Measurements from ENCODE around the gene DNAAF5. TPM values are rescaled to one million over a fixed set of nuclear protein-coding genes. Genes with fewer than 3 reads are reported as not detected.

The DNAAF5 gene
- total RNA-seq, 2 donors from 2014 or later: 17.9 to 46.5 TPM

DNA sequence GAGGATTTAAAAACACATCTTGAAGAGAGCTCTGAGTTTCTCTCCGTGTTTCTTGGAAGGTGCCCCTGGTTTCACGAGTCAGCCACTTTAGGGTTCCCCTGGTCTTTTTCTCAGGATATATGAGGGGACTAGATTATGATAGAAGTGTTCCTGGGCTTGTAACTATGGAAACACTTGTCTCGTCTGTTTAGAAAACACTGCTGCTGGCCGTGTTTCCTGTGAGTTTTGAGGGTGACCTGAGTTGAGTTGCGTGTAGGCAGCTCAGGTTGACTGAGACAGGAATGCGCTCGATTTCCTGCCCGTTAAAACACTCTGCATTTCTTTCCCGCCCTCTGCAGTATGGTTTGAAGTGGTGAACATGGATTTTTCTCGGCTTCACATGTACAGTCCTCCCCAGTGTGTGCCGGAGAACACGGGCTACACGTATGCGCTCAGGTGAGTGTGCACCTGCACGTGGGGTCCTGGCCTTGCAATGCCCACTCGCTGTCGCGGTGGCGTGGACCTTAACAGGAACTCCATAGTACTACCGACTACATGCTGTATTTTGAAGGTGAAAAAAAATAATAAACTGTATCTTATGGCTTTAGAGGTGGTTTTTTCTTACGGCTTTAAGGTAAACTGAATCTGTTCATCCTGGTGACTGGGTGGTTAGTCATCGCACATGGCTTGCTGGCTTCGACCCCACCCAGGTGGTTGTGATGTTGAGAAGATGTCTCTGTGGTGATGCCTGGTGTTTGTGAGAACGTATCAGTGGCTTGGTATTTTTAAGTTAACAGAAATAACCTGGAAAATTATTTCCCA lies 105.9 kb downstream of the DNAAF5 start, which contains the start of gene SUN1:
Gene SUN1 (plus strand): TSS at position 310 of the 801 bp plus-strand sequence. CDS start 49 bp downstream, at position 359.
- peak; percentile 64 for ATAC-seq
- intact Hi-C loops (cut with DNase I): no loop called here
- TF ChIP-seq POLR2A (IDR thresholded peaks at IDR 0.05): no peak
- TF ChIP-seq, protein P1, sequence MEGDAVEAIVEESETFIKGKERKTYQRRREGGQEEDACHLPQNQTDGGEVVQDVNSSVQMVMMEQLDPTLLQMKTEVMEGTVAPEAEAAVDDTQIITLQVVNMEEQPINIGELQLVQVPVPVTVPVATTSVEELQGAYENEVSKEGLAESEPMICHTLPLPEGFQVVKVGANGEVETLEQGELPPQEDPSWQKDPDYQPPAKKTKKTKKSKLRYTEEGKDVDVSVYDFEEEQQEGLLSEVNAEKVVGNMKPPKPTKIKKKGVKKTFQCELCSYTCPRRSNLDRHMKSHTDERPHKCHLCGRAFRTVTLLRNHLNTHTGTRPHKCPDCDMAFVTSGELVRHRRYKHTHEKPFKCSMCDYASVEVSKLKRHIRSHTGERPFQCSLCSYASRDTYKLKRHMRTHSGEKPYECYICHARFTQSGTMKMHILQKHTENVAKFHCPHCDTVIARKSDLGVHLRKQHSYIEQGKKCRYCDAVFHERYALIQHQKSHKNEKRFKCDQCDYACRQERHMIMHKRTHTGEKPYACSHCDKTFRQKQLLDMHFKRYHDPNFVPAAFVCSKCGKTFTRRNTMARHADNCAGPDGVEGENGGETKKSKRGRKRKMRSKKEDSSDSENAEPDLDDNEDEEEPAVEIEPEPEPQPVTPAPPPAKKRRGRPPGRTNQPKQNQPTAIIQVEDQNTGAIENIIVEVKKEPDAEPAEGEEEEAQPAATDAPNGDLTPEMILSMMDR (IDR thresholded peaks at IDR 0.05): peak in 1 of 7 experiments; percentile 9
- peaks cover 38% of the 10 kb centered on the region for H3K4me1 ChIP-seq
- no peaks in the 10 kb centered on the region for H3K36me3 ChIP-seq (replicated peaks in 1 of 2; ENCODE audit: insufficient read depth in 1 of 2, low read depth in 2 of 2)
- peak; percentile 39 to 67 (median 50) for DNase-seq
- no peaks in the 10 kb centered on the region for H3K27me3 ChIP-seq
- 64 to 69% methylated on average over 24 of the region's 24 CpGs for WGBS, 2 donors
- H3K4me3 ChIP-seq: no peak within 1 kb of the TSS
- no peaks in the 10 kb centered on the region for H3K9me3 ChIP-seq
- peak within 1 kb of the TSS; percentile 77 to 92 (median 83) for H3K27ac ChIP-seq

DNA sequence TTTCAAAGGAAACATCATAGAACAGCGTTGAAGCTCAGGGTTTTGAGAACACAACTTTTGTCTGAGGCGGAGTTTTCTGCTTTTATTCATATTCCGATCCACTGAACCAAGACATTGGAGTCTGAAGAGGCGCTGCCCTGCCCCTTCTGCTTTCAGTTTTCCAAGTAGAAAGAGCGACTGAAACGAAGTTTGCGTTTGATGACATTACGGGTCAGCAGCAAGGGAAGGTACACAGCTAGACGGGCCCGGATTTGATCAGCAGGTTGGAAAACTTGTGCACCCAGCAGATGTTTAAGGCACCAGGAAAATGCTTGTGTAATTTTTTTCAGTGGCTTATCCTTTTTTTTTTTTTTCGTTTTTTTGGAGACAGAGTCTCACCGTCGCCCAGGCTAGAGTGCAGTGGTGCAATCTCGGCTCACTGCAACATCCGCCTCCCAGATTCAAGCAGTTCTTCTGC lies 106.5 kb downstream of the DNAAF5 start:
- Histone ChIP-seq H3K27ac (peak overlapping the region; percentile 77 to 92 (median 83)), H3K36me3 (replicated peaks in 1 of 2; ENCODE audit: insufficient read depth in 1 of 2, low read depth in 2 of 2) (no peaks in the 10 kb centered on the region), H3K4me3 (no peak overlapping the region), H3K4me1 (peaks cover 38% of the 10 kb centered on the region), H3K9me3 (no peaks in the 10 kb centered on the region), H3K27me3 (no peaks in the 10 kb centered on the region)
- WGBS, 2 donors: 88 to 95% methylated on average over 15 of the region's 15 CpGs
- TF ChIP-seq, protein P1 (IDR thresholded peaks at IDR 0.05): no peak
- no peak for TF ChIP-seq POLR2A (IDR thresholded peaks at IDR 0.05)
- intact Hi-C loops (cut with DNase I): no loop called here
- ATAC-seq (no peak), DNase-seq (no peak)

DNA sequence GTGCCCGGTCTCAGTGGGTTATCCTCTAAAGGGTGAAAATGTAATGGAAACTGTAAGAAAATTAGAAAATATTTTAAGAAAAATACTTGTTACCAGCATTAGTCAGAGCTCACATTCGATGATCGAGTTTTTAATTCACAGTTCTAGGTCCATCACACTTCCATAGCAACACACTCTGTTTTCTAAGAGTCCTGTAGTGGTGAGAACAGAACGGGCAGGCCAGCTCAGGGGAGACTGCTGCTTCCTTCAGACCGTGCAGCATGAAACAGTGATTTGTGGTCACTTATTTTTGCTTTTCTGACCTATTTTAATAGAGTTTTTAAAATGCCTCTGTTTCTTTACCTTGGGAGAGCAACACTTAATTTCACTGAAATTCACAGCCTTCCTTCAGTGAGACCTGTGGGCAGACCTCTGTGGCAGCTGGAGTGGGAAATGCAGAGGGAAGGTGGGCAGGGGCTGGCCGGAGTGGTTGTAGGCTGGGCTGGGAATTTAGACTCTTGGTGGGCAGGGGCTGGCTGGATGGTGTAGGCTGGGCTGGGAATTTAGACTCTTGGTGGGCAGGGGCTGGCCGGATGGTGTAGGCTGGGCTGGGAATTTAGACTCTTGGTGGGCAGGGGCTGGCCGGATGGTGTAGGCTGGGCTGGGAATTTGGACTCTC lies 107.2 kb downstream of the DNAAF5 start:
- Histone ChIP-seq H3K4me3 (no peak overlapping the region), H3K27ac (peak overlapping the region in 3 of 4 donors; percentile 42 to 92 (median 84)), H3K9me3 (no peaks in the 10 kb centered on the region), H3K27me3 (no peaks in the 10 kb centered on the region), H3K4me1 (peaks cover 38% of the 10 kb centered on the region), H3K36me3 (replicated peaks in 1 of 2; ENCODE audit: insufficient read depth in 1 of 2, low read depth in 2 of 2) (peaks cover 0 to 2% of the 10 kb centered on the region in 2 donors)
- ATAC-seq (no peak), DNase-seq (no peak)
- WGBS, 2 donors: 88 to 89% methylated on average over 8 of the region's 8 CpGs
- intact Hi-C loops (cut with DNase I): no loop called here
- no peak for TF ChIP-seq POLR2A (IDR thresholded peaks at IDR 0.05)
- TF ChIP-seq, protein P1 (IDR thresholded peaks at IDR 0.05): no peak

DNA sequence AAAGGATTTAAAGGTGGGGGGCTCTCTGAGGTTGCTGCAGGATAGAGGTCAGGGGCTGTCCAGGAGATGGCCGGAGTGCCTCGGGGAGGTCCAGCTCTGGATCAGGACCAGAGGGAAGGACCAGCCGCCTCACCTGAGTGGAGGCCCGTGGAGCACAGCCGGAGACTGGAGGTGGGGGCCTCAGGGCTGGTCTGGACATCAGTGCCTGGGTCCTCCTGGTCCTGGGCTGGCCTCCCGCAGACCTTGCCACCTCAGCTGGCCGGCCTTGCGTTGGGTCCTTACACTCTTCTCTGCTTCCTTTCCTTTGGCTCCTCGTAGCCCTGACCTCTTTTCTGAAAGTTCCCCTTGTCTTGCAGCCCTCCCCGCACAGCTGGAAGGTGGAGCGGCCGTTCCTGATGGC lies 107.8 kb downstream of the DNAAF5 start:
- WGBS, 2 donors: 91 to 93% methylated on average over 7 to 12 of the region's 12 CpGs
- no peak for TF ChIP-seq POLR2A (IDR thresholded peaks at IDR 0.05)
- TF ChIP-seq, protein P1 (IDR thresholded peaks at IDR 0.05): no peak
- no peaks in the 10 kb centered on the region for H3K27me3 ChIP-seq
- no peak overlapping the region for H3K4me3 ChIP-seq
- no peaks in the 10 kb centered on the region for H3K9me3 ChIP-seq
- H3K4me1 ChIP-seq: peaks cover 38% of the 10 kb centered on the region
- H3K36me3 ChIP-seq (replicated peaks in 1 of 2; ENCODE audit: insufficient read depth in 1 of 2, low read depth in 2 of 2): peaks cover 0 to 6% of the 10 kb centered on the region in 2 donors
- DNase-seq (no peak), ATAC-seq (no peak)
- intact Hi-C loops (cut with DNase I): no loop called here
- H3K27ac ChIP-seq: peak overlapping the region in 3 of 4 donors; percentile 42 to 92 (median 84)

Data from body of pancreas (tissue), 4 donors.